Lower leg skin (tissue), 3 donors: Measurements from ENCODE around the gene TMEM131L.

ENCODE experiments used
- CTCF ChIP-seq, 3 donors: fragments of 450-650 bp; IDR thresholded peaks; one replicate each; pipeline ENCODE4 v1.5.1; 2016; ENCODE audit warnings: antibody characterized with exemption in 3 of 3, mild to moderate bottlenecking in 3 of 3, moderate library complexity in 2 of 3
- POLR2A ChIP-seq, 2 donors: fragments of 450-650 bp; IDR thresholded peaks; one replicate each; pipeline ENCODE4 v1.6.1; 2016 to 2017; ENCODE audit warnings: antibody characterized with exemption in 2 of 2, mild to moderate bottlenecking in 1 of 2, moderate library complexity in 1 of 2

- TF ChIP-seq CTCF (IDR thresholded peaks at IDR 0.05) = no peak
- TF ChIP-seq POLR2A (IDR thresholded peaks at IDR 0.05) = no peak
These were observed 181.8 kb downstream of the TMEM131L start for GRCh38 chr4:153647975-153648374.
